ENCODE measurements around the gene EXOC6B.

EXOC6B gene

DNA sequence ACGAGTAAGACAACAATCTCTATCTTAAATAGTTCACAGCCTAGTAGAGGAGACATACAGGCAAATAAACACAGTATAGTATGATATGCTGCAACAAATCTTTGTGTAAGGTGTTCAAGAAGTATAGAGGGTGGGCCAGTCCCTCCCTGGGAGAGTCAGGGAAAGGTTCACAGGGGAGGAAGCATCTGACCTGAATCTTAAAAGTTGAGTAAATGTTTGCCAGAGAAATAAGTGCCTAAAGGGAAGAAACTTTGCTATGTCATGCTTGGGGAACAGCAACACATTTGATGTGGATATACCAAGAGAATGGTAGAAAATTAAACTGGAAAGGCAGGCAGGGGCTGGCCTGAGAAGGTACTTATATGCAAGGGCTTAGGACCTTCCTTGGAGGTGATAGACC lies 552.4 kb downstream of the EXOC6B start:
- Histone ChIP-seq H3K36me3 (ENCODE audit: control insufficient read depth, insufficient read depth, low read length) (no peaks in the 10 kb centered on the region), H3K4me3 (ENCODE audit: low read length) (no peak overlapping the region), H3K4me1 (ENCODE audit: control insufficient read depth, insufficient read depth, low read length) (no peaks in the 10 kb centered on the region), H3K9ac (ENCODE audit: low read length) (no peak overlapping the region), H3K27me3 (ENCODE audit: control insufficient read depth, insufficient read depth, low read length) (no peaks in the 10 kb centered on the region), H3K27ac (ENCODE audit: low read depth, low read length) (no peak overlapping the region)

DNA sequence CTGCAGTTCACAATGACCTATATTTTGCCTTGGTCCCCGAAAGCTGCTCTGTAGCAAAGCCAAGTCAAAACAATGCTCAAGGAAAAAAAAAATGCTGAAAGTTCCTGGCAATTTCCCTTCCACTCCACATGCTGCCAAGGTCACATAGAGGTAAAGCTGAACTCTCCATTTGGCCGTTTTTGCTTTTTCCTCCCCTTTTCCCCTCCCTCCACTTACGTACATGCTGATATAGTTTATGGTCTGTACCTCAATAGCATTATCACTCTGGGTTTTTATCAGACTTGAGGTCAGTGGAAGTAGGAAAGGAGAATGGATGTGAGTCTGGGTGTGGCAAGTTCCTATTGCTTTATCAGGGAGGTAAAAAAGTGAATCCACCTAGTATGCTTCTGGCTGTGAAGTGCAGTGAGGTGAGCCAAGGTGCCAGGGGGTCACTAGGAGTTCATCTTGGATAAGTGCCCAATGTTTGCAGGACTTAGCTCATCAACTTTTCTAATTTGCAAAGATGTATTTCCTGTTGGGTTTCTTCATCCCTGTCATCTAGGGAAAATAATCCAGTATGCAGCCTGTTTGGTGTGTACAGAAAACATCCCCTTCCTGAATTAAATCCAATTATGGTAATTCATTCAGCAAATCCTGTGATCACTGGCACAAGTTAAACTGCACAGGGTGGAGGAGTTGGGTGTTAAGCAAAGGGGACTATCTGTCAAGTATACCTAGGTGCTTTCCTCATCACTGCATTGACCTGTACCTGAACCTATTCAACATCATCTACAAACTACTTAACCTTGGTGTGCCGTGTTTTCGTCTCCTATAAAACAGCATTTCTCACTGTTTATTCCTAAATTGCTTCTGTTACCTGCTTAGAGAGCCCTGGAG lies 553.8 kb downstream of the EXOC6B start:
- no peak overlapping the region for H3K27ac ChIP-seq (ENCODE audit: low read depth, low read length)

DNA sequence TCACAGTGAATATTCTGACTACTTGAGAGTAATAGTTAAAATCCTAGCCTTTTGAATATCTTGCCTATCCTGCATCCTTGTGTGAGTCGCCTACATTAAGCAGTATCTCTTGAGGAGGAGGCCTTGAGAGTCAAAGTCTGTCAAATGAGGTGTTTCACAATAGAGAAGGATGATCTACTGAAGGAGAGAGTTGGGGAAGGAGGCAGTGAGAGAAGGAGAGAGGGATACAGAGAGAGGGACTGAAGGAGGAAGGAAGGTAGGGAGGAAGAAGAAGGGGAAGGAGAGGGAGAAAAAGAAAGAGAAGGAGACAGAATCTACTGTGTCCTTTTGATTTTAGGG lies 554.6 kb downstream of the EXOC6B start:
- no peaks in the 10 kb centered on the region for H3K4me1 ChIP-seq (ENCODE audit: control insufficient read depth, insufficient read depth, low read length)
- no peak overlapping the region for H3K9ac ChIP-seq (ENCODE audit: low read length)
- H3K27ac ChIP-seq (ENCODE audit: low read depth, low read length): no peak overlapping the region
- H3K36me3 ChIP-seq (ENCODE audit: control insufficient read depth, insufficient read depth, low read length): no peaks in the 10 kb centered on the region
- H3K27me3 ChIP-seq (ENCODE audit: control insufficient read depth, insufficient read depth, low read length): no peaks in the 10 kb centered on the region
- H3K4me3 ChIP-seq (ENCODE audit: low read length): no peak overlapping the region

More for the DNA sequence above, 553.8 kb downstream of the EXOC6B start:
- Histone ChIP-seq H3K4me3 (ENCODE audit: low read length) (no peak overlapping the region), H3K9ac (ENCODE audit: low read length) (no peak overlapping the region), H3K27me3 (ENCODE audit: control insufficient read depth, insufficient read depth, low read length) (no peaks in the 10 kb centered on the region), H3K4me1 (ENCODE audit: control insufficient read depth, insufficient read depth, low read length) (no peaks in the 10 kb centered on the region), H3K36me3 (ENCODE audit: control insufficient read depth, insufficient read depth, low read length) (no peaks in the 10 kb centered on the region)

DNA sequence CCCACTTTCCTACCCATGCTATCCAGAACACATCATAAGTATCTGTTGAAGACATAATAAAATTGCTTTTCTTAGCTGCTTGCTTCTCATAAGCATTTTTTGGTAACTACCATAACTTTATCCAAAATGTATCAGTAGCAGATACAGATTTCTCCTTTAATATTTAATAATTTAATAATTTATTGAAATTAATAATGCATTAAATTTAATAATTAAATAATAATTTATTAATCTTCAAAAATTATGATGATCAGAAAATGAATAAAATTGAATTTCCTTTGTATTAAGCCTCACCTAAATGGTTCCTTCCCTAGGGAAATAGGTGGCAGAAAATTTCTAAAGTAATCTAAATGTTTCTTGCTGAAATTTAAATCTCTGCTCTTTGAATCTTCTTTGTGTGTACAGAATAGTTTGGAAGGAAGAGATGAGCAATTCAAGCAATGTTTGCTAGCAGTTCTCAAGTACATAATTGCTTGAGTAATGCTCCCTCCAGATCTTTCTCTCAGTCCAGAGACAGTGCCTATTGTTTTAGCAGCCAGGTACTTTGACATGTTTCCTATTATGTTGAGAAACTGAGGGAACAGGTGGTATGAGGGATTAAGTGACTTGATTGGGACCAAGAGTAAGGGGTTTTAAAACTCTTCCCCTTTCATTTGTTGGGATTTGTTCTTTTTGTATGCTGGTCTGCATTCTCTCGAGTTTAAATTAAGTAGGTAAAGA lies 555.1 kb downstream of the EXOC6B start:
- H3K9ac ChIP-seq (ENCODE audit: low read length): no peak overlapping the region
- H3K4me1 ChIP-seq (ENCODE audit: control insufficient read depth, insufficient read depth, low read length): no peaks in the 10 kb centered on the region
- no peaks in the 10 kb centered on the region for H3K36me3 ChIP-seq (ENCODE audit: control insufficient read depth, insufficient read depth, low read length)

DNA sequence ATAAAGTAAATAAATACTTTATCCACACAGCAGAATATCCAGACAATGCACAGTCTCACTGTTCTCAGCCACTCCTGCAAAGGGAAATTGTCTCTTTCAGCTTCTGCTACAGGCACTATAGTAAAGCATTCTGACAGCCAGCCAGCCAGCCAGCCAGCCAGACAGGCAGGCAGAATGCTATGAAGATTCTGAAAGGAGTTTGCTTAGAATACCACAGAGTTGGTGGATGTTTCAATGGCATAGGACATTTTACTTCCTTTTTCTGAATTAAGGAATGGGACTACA lies 562.1 kb downstream of the EXOC6B start:
- Histone ChIP-seq H3K36me3 (ENCODE audit: control insufficient read depth, insufficient read depth, low read length) (no peaks in the 10 kb centered on the region), H3K27me3 (ENCODE audit: control insufficient read depth, insufficient read depth, low read length) (no peaks in the 10 kb centered on the region), H3K9ac (ENCODE audit: low read length) (no peak overlapping the region), H3K27ac (ENCODE audit: low read depth, low read length) (no peak overlapping the region), H3K4me3 (ENCODE audit: low read length) (no peak overlapping the region), H3K4me1 (ENCODE audit: control insufficient read depth, insufficient read depth, low read length) (peaks cover 6% of the 10 kb centered on the region)

More for the DNA sequence above, 555.1 kb downstream of the EXOC6B start:
- no peak overlapping the region for H3K4me3 ChIP-seq (ENCODE audit: low read length)
- no peak overlapping the region for H3K27ac ChIP-seq (ENCODE audit: low read depth, low read length)
- H3K27me3 ChIP-seq (ENCODE audit: control insufficient read depth, insufficient read depth, low read length): no peaks in the 10 kb centered on the region

DNA sequence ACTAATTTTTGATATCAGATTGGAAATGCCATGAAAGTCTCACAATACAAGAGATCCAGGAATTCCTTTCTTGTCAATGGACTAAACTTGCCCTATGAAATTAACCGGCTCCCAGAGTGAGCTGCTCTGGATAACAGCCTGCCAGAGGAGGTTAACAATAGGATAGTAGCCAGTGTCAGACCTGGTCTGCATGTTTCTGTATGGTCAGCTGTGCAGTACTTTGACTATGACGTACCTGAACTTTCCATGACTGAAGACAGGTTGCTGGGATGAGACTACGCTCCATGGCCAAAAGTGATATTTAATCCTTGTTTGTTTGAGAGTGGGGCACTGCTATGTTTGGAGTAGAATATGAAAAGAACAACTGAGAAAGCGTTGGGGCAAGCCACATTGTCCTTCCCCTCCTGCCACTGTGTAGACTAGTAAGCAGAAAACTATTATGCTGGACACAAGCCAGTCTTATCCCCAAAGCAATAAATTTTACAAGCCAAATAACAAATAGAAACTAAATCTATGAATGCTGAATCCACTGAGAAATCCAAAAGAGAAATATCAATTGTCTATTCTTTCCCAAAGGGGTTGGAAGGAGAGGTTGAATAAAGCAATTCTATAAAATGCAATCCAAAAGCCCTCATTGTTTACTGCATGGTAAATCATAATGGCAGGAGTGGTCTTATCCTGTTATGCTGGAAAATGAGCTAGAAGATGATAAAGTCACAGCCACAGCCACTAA lies 562.6 kb downstream of the EXOC6B start:
- peaks cover 6% of the 10 kb centered on the region for H3K4me1 ChIP-seq (ENCODE audit: control insufficient read depth, insufficient read depth, low read length)
- H3K36me3 ChIP-seq (ENCODE audit: control insufficient read depth, insufficient read depth, low read length): no peaks in the 10 kb centered on the region
- no peak overlapping the region for H3K9ac ChIP-seq (ENCODE audit: low read length)
- H3K27ac ChIP-seq (ENCODE audit: low read depth, low read length): no peak overlapping the region
- no peaks in the 10 kb centered on the region for H3K27me3 ChIP-seq (ENCODE audit: control insufficient read depth, insufficient read depth, low read length)
- H3K4me3 ChIP-seq (ENCODE audit: low read length): no peak overlapping the region

DNA sequence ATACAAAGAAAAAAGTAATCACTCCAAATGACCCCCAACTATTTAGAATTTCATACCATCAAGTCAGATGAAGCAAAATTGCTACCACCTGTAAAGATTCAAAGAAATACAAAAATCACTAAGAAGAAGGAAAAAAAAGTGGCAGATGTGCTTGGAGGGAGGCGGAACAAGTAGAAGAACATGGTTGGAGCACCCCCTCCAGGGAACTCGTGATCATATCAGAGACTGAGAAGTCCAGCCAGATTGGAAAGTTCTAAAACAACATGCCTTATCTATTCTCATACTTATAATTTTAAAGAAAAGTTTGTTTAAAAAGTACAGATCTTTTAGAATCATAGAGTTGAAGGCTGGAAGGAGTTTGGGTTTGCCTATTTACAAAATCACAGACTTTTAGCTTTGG lies 564.8 kb downstream of the EXOC6B start:
- Histone ChIP-seq H3K4me3 (ENCODE audit: low read length) (no peak overlapping the region), H3K9ac (ENCODE audit: low read length) (no peak overlapping the region), H3K36me3 (ENCODE audit: control insufficient read depth, insufficient read depth, low read length) (no peaks in the 10 kb centered on the region), H3K27me3 (ENCODE audit: control insufficient read depth, insufficient read depth, low read length) (no peaks in the 10 kb centered on the region), H3K27ac (ENCODE audit: low read depth, low read length) (no peak overlapping the region), H3K4me1 (ENCODE audit: control insufficient read depth, insufficient read depth, low read length) (peaks cover 6% of the 10 kb centered on the region)

DNA sequence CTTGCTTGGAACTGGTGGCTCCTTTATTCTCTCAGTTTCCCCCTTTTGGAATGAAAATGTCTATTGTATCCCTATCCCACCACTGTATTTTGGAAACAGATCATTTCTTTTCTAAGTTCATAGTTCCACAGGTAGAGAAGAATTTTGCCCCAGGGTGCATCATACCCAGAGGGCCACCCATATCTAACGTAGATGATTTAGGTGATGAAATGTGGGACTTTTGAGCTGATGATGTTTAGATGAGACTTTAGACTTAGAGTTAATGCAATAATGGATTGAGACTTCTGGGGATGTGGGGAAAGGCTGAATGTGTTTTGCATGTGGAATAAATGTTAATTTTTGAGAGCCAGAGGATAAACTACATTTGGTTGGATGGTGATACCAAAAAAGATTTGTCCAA lies 570.3 kb downstream of the EXOC6B start:
- Histone ChIP-seq H3K9ac (ENCODE audit: low read length) (no peak overlapping the region), H3K27ac (ENCODE audit: low read depth, low read length) (no peak overlapping the region), H3K36me3 (ENCODE audit: control insufficient read depth, insufficient read depth, low read length) (no peaks in the 10 kb centered on the region), H3K4me3 (ENCODE audit: low read length) (no peak overlapping the region), H3K4me1 (ENCODE audit: control insufficient read depth, insufficient read depth, low read length) (no peaks in the 10 kb centered on the region), H3K27me3 (ENCODE audit: control insufficient read depth, insufficient read depth, low read length) (no peaks in the 10 kb centered on the region)

DNA sequence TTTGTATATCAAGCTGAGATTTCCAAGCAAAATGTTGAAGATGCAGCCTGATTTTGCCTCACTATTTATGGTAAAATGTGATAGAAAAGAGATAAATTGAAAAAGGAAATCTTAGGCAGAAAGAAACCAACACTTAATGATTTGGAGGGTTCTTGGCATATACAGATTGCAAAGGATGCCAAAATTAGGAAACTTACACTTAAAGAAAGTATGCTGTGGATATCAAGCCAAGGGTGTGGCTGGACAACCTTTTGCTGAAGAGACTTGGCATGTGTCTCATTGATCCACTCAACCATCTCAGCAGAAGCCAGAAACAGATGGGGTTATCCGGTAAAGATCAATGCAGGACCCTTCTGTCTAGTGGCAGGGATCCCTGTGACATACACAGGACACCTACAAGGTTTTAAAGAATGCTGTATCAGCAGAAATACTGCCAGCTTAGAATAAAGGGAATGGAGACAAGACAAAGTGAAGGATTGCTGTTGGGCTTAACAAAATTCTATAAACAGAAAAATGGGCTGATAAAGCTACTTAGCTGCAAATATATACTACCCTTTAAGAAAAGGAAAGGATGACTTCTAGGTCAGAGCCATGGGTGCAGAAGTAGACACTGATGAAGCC lies 570.9 kb downstream of the EXOC6B start:
- H3K36me3 ChIP-seq (ENCODE audit: control insufficient read depth, insufficient read depth, low read length): no peaks in the 10 kb centered on the region
- H3K9ac ChIP-seq (ENCODE audit: low read length): no peak overlapping the region
- H3K27me3 ChIP-seq (ENCODE audit: control insufficient read depth, insufficient read depth, low read length): no peaks in the 10 kb centered on the region
- H3K4me1 ChIP-seq (ENCODE audit: control insufficient read depth, insufficient read depth, low read length): no peaks in the 10 kb centered on the region
- H3K4me3 ChIP-seq (ENCODE audit: low read length): no peak overlapping the region
- no peak overlapping the region for H3K27ac ChIP-seq (ENCODE audit: low read depth, low read length)

DNA sequence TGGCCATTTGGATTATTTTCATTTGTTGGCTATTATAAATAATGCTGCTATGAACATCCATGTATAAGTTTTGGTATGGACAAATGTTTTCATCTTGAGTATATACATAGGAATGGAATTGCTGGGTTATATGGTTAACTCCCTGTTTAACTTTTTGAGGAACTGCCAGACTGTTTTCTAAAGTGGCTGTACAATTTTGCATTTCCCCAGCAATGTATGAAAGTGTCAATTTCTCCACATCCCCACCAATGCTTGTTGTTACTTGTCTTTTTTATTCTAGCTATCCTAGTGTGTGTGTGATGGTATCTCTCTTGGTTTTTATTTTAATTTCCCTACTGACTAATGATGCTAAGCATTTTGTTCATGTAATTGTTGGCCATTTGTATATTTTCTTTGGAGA lies 587.5 kb downstream of the EXOC6B start:
- no peaks in the 10 kb centered on the region for H3K4me1 ChIP-seq (ENCODE audit: control insufficient read depth, insufficient read depth, low read length)

DNA sequence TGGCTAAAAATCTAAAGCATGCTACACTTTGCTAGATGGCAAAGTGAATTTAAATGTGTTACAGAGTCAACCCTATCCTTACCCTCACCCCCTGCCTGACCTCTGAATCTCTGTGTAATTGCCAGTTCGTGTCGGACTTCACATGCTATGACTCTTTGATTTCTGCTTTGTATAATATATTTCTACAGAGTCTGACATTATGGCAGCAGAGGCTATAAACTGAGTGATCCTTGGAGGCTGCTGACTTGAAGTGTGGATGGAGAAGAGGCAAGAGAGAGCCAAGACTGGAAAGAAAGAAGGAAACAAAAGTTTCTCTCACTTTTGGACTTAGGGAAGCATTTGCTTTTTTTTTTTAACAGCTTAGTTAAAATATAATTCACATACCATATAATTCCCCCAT lies 588.3 kb downstream of the EXOC6B start:
- no peak overlapping the region for H3K4me3 ChIP-seq (ENCODE audit: low read length)
- H3K27ac ChIP-seq (ENCODE audit: low read depth, low read length): no peak overlapping the region
- H3K27me3 ChIP-seq (ENCODE audit: control insufficient read depth, insufficient read depth, low read length): no peaks in the 10 kb centered on the region
- no peaks in the 10 kb centered on the region for H3K4me1 ChIP-seq (ENCODE audit: control insufficient read depth, insufficient read depth, low read length)
- H3K36me3 ChIP-seq (ENCODE audit: control insufficient read depth, insufficient read depth, low read length): no peaks in the 10 kb centered on the region
- H3K9ac ChIP-seq (ENCODE audit: low read length): no peak overlapping the region

More for the DNA sequence above, 587.5 kb downstream of the EXOC6B start:
- H3K9ac ChIP-seq (ENCODE audit: low read length): no peak overlapping the region
- no peaks in the 10 kb centered on the region for H3K36me3 ChIP-seq (ENCODE audit: control insufficient read depth, insufficient read depth, low read length)
- H3K27me3 ChIP-seq (ENCODE audit: control insufficient read depth, insufficient read depth, low read length): no peaks in the 10 kb centered on the region
- H3K27ac ChIP-seq (ENCODE audit: low read depth, low read length): no peak overlapping the region
- H3K4me3 ChIP-seq (ENCODE audit: low read length): no peak overlapping the region

DNA sequence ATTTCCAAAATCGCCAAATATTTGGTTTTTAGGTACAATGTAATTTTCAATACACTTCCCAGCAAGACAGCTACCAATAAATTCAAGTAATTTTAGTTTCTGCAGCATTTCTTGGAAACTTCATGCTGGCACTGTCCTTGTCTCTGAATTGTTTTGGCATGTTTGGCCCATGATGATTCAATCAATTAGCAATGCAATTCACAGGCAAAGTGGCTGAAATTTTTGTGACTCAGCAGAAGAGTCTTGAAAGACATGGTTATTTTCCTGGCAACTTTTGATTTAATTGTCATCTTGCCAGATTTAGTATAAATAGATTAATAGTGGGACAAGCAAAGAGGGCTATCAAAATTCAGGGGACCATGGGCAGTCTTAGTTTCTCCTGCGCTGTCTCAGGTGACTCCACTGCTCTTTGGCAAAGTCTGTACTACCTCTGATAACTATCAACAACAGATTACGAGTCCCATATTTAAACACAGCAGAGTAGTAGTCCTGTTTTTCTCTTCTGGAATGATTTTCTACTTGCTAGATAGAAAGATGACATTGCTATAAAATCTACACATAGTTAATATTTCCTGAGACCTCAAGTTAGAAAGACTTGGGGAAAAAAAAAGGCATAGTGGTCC lies 589.3 kb downstream of the EXOC6B start:
- Histone ChIP-seq H3K4me1 (ENCODE audit: control insufficient read depth, insufficient read depth, low read length) (no peaks in the 10 kb centered on the region), H3K27me3 (ENCODE audit: control insufficient read depth, insufficient read depth, low read length) (no peaks in the 10 kb centered on the region), H3K36me3 (ENCODE audit: control insufficient read depth, insufficient read depth, low read length) (no peaks in the 10 kb centered on the region), H3K9ac (ENCODE audit: low read length) (no peak overlapping the region), H3K4me3 (ENCODE audit: low read length) (no peak overlapping the region), H3K27ac (ENCODE audit: low read depth, low read length) (no peak overlapping the region)

All from rectal smooth muscle tissue (tissue), 1 donor.